Measurements from ENCODE around the gene PRR22.

The PRR22 gene

GRCh38 chr19:5784581-5785147, at the start of gene PRR22:
Gene PRR22 (minus strand): TSS chr19:5784746. CDS start chr19:5784660, 86 bp downstream.
- no peak for DNase-seq (ENCODE audit: low read depth)

- no peak for DNase-seq (ENCODE audit: low read depth)
Observed at GRCh38 chr19:5832527-5833216, 48.1 kb upstream of the PRR22 start.

DNA sequence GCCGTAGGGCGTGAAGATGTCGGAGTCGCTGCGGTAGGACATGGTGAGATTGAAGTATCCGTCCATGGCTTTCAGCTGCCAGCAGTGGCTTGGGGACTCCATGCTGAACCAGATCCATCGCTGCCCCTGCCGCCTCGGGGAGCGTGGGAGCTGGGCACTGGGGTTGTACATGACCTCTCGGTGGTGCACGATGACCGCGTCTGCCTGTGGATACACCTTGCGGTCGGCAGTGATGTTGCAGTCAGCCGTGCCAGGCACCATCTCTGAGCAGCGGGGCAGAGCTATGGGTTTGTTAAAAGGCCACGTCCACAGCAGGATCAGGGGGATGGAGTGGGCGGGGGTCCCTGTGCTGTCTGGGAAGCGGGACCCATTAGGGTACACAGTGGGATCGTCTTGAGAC, 47.5 kb upstream of the PRR22 start:
- no peak for DNase-seq (ENCODE audit: low read depth)

DNA sequence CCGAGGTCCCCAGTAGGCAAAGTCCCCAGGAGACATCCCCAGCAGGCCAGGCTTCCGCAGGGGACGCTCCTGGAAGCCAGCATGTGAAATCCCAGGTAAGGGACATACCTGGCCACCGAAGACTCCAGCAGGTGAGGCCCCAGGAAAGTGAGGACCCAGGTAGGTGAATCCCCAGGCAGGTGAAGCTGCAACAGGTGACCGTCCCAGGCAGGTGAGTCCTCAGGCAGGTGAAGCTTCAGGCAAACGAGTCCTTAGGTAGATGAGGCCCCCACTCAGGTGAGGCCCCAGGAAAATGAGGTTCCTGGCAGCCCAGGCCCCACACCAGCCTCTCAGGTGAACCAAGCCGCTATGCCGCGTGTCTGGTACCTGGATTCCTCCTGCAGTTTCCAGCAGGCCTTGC, 46.6 kb upstream of the PRR22 start:
- no peak for DNase-seq (ENCODE audit: low read depth)

- DNase-seq (ENCODE audit: low read depth): no peak
Observed at GRCh38 chr19:5829567-5830310, 45.2 kb upstream of the PRR22 start.

- DNase-seq (ENCODE audit: low read depth): no peak
Observed at GRCh38 chr19:5828661-5829566, 44.4 kb upstream of the PRR22 start.

GRCh38 chr19:5827891-5828660, 43.5 kb upstream of the PRR22 start:
- DNase-seq (ENCODE audit: low read depth): peak; percentile 85

DNA sequence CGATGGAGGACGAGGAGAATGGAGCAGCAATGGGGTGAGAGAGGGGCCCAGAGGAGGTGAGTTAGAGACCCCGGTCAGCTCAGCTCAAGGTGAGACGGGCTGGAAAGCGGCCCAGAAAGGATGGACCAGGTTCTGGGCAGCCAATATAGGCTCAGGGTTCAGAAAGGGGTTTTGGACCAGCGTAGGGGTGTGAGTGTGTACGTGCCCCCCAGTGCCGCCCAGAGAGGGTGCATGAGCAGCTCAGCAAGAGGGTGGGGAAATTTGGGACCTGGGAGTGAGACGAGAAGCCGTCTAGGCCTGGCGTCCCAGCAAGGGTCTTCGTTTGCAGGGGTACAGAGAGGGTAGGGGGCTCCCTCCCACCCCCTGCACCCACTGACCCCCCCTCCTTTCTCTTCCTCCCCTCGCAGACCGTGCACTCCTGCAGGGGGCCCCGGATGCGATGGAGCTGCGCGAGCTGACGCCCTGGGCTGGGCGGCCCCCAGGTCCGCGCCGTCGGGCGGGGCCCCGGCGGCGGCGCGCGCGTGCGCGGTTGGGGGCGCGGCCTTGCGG, 42.9 kb upstream of the PRR22 start:
- no peak for DNase-seq (ENCODE audit: low read depth)

DNA sequence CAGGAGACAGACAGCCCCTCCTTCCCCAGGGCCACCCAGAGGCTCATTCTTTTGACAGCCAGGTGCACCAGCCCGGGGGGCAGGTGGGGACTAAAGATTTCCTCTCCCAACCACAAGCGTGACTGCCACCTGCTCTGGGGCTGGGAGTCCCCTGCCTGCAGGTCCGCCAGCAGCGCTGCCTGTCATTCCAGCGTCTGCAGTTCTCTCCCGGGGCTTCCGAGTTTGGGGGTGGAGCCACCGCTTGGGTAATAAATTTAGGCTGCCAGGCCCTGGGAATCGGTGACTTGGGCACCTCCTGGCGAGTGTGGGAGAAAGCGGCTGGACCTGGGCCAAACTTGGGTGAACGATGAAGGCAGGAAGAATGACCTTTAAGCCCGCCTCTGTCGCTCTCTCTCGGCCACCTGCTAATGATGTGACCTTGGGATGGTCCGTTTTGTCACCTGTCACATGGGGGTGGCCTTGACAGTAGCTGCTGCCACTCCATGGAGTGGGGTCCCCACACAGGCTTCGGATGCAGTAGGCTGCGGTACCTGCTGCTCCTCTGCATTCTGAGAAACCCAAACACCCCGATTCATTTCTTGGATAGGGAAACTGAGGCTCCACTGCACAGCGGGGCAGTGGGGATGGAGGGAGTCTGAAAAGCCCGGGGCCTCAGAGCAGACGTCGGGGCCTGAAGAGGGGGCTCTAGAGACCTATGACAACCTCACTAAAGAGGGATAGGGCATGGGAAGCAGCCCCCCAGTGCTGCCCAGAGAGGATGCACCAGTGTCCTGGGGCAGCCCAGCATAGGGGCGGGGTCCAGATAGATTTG, 42.2 kb upstream of the PRR22 start:
- peak; percentile 53 for DNase-seq (ENCODE audit: low read depth)

DNA sequence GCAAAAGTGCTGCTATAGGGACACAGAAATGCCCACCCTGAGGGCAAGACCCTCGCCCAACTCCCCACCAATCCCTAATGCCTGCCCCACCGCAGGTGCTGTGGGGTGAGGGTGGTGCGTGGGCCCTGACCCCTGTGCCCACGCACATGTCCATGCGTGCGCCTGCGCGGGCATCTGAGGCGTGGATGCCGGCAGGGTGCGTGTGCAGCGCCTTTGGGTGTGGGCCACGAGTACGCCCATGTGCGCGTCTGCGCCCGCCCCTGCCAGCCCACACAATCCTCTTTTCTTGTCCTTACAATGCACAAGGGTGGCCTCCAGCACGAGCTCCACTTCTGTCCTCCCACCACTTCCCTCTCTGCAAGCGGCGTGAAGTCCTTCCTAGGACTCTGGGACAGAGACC, 40.6 kb upstream of the PRR22 start:
- DNase-seq (ENCODE audit: low read depth): no peak

GRCh38 chr19:5824751-5825150, 40.2 kb upstream of the PRR22 start:
- DNase-seq (ENCODE audit: low read depth): no peak

- DNase-seq (ENCODE audit: low read depth): peak; percentile 43
Observed at GRCh38 chr19:5823579-5824281, 39.2 kb upstream of the PRR22 start.

GRCh38 chr19:5822181-5822844, 37.8 kb upstream of the PRR22 start:
- no peak for DNase-seq (ENCODE audit: low read depth)

GRCh38 chr19:5821521-5822180, 37.1 kb upstream of the PRR22 start:
- no peak for DNase-seq (ENCODE audit: low read depth)

DNA sequence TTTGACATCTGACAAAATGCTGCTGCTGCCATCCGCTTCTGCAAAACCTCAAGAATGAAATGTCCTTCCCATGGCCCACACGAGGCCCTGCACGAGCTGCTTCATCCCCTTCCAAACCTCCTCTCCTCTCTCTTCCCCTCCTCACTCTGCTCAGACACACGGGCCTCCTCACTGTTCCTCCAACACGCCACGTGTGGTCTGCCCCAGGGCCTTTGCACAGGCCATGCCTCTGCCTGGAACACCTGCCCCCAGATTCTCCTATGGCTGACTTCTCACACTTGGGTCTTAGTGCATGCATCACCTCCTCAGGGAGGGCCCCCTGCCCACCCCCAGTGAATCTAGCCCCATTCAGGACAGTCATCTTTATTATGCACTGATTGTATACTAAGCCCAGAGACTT, 36.2 kb upstream of the PRR22 start:
- no peak for DNase-seq (ENCODE audit: low read depth)

DNA sequence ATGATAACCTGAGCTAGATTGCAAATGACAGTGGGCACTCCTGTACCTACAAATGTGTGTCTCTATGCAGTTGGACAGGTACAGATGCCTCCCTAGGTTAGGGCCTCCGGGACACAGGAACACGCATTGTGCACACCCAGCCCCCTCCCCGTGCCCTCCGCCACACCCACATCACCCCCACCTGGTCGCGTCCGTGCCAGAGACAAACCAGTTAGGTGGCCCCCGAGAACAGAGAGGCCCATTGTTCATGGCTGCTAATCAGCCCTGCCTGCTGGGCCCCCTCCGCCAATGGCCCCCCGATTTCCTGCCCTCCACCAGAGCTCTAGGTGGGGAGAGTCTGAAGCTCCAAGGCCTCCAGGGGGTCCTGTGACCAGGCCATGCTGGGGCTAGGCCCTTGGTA, 34.0 kb upstream of the PRR22 start:
- DNase-seq (ENCODE audit: low read depth): no peak

DNA sequence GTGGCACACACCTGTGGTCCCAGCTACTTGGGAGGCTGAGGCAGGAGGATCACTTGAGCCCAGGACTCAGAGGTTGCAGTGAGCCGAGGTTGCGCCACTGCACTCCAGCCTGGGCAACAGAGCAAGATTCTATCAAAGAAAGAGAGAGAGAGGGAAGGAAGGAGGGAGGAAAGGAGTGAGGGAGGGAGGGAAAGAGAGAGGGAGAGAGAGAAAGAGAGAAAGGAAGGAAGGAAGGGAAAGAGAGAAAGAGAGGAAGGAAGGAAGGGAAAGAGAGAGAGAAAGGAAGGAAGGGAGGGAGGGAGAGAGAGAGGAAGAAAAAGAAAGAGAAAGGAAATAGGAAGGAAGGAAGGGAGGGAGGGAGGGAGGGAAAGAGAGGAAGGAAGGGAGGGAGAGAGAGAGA, 32.7 kb upstream of the PRR22 start:
- DNase-seq (ENCODE audit: low read depth): no peak

GRCh38 chr19:5814852-5815246, 30.3 kb upstream of the PRR22 start:
- no peak for DNase-seq (ENCODE audit: low read depth)
